Endothelial cell of umbilical vein (primary cell): Measurements from ENCODE around the gene XRRA1. TPM values are rescaled to one million over a fixed set of nuclear protein-coding genes. Genes with fewer than 3 reads are reported as not detected.

Experiments
- BruUV-seq: library from RNA; stranded (reverse); fragments of 400-500 nt; replicated peaks from 2 replicates; lab custom pipeline; 2021; lab: Mats Ljungman, UMichigan
- CTCF ChIA-PET: fragments of 300-600, 350-600 bp; sonication (Branson Sonifier 250); formaldehyde crosslinking; loops from one replicate; lab custom pipeline; 2021; ENCODE audit warnings: antibody characterized with exemption, inconsistent platforms; lab: Charles Lee
- POLR2A ChIA-PET: fragments of 300-600, 350-600 bp; sonication (Branson Sonifier 250); formaldehyde crosslinking; loops from one replicate; lab custom pipeline; 2021; ENCODE audit warnings: antibody characterized with exemption, inconsistent platforms; lab: Charles Lee
- DNase-seq: peaks from one replicate; pipeline ENCODE4 v3.0.0-alpha.2; 2011; ENCODE audit warnings: low read depth, low spot score
- FAIRE-seq: peaks from 2 replicates; lab custom pipeline; 2011; peaks lifted over from hg19 to GRCh38; lab: Jason Lieb, UNC
- H2AFZ ChIP-seq: 2 replicates; pipeline ENCODE4 v1.6.0; 2012; ENCODE audit warnings: low read depth, low read length, control low read depth, inconsistent platforms
- H3K27ac ChIP-seq: 2 replicates; pipeline ENCODE4 v1.5.1; 2011; ENCODE audit warnings: low read depth, mild to moderate bottlenecking, control low read depth, low read length, moderate library complexity; ENCODE audit not compliant: insufficient read depth
- H3K27me3 ChIP-seq, 2 experiments: 2 replicates each; pipeline versions ENCODE4 v1.6.0 to v1.6.1; 2011; ENCODE audit warnings: low read length in 2 of 2, mixed read lengths in 1 of 2; ENCODE audit not compliant: control insufficient read depth in 2 of 2, insufficient read depth in 2 of 2
- H3K36me3 ChIP-seq, 2 experiments: 2 replicates in 1 of 2; 3 replicates in 1 of 2; pipeline ENCODE4 v1.5.1; 2011; ENCODE audit warnings: low read length in 2 of 2, mild to moderate bottlenecking in 1 of 2, moderate library complexity in 1 of 2; ENCODE audit not compliant: control insufficient read depth in 2 of 2, insufficient read depth in 2 of 2; ENCODE audit errors: extremely low read depth in 1 of 2
- H3K4me1 ChIP-seq: 3 replicates; pipeline ENCODE4 v1.5.1; 2011; ENCODE audit warnings: mild to moderate bottlenecking, low read length; ENCODE audit not compliant: control insufficient read depth, insufficient read depth; ENCODE audit errors: extremely low read depth
- H3K4me2 ChIP-seq: 2 replicates; pipeline ENCODE4 v1.6.1; 2011; ENCODE audit warnings: low read length, control low read depth, mixed read lengths; ENCODE audit not compliant: insufficient read depth
- H3K4me3 ChIP-seq, 3 experiments: fragments of 200-600 bp in 1 of 3; sonication (generic), shearing (Covaris generic) in 1 of 3; replicated peaks in 1 of 3; 2 replicates each; pipeline ENCODE4 v1.5.1; 2011 to 2016; ENCODE audit warnings: control low read depth in 3 of 3, low read length in 3 of 3, mild to moderate bottlenecking in 2 of 3, inconsistent platforms in 1 of 3, low read depth in 1 of 3, moderate library complexity in 1 of 3; ENCODE audit not compliant: insufficient read depth in 1 of 3
- H3K79me2 ChIP-seq: 2 replicates; pipeline ENCODE4 v1.6.0; 2012; ENCODE audit warnings: low read length, inconsistent platforms; ENCODE audit not compliant: control insufficient read depth, insufficient read depth
- H3K9ac ChIP-seq: replicated peaks from 2 replicates; pipeline ENCODE3; 2011; ENCODE audit warnings: low read length, control low read depth; ENCODE audit not compliant: insufficient read depth; ENCODE audit errors: extremely low read depth
- H3K9me1 ChIP-seq: replicated peaks from 3 replicates; pipeline ENCODE4 v1.6.0; 2011; ENCODE audit warnings: mild to moderate bottlenecking, low read length; ENCODE audit not compliant: control insufficient read depth, insufficient read depth; ENCODE audit errors: extremely low read depth
- H3K9me3 ChIP-seq: replicated peaks from 2 replicates; pipeline ENCODE4 v1.5.1; 2012; ENCODE audit warnings: low read length, inconsistent platforms; ENCODE audit not compliant: control insufficient read depth, insufficient read depth
- H4K20me1 ChIP-seq: replicated peaks from 2 replicates; pipeline ENCODE3; 2011; ENCODE audit warnings: mild to moderate bottlenecking, low read length; ENCODE audit not compliant: control insufficient read depth, insufficient read depth; ENCODE audit errors: extremely low read depth
- EZH2 ChIP-seq: IDR thresholded peaks from 2 replicates; pipeline ENCODE4 v1.6.1; 2012; ENCODE audit warnings: borderline replicate concordance, low read depth, mild to moderate bottlenecking, moderate library complexity, low read length, inconsistent platforms; ENCODE audit not compliant: severe bottlenecking
- FOS ChIP-seq: IDR thresholded peaks from 2 replicates; pipeline ENCODE4 v1.6.1; 2011; ENCODE audit warnings: mild to moderate bottlenecking, low read length, moderate library complexity, borderline replicate concordance; ENCODE audit not compliant: insufficient read depth
- JUN ChIP-seq: IDR thresholded peaks from 2 replicates; pipeline ENCODE4 v1.6.1; 2011; ENCODE audit warnings: borderline replicate concordance, low read depth; ENCODE audit not compliant: insufficient read length, insufficient read depth
- MYC ChIP-seq: IDR thresholded peaks from one replicate; pipeline ENCODE4 v1.6.1; 2011; ENCODE audit warnings: mild to moderate bottlenecking, low read depth, low read length
- POLR2AphosphoS5 ChIP-seq: IDR thresholded peaks from 2 replicates; pipeline ENCODE4 v1.6.1; 2012; ENCODE audit warnings: low read depth, mild to moderate bottlenecking, control low read depth, low read length, moderate library complexity; ENCODE audit not compliant: insufficient read depth
- dilution Hi-C: fragments of 300-500 bp; cut with MboI; formaldehyde crosslinking; loops from one replicate; pipeline ENCODE4 v1.15.0; 2019; ENCODE audit warnings: low sequenced_read_pairs; ENCODE audit not compliant: extremely low pct_ligation_motif_present
- intact Hi-C: fragments of 100-400 bp; cut with micrococcal nuclease; formaldehyde crosslinking; loops from one replicate; pipeline ENCODE4 v1.10.0; 2022
- polyA plus RNA-seq, 4 experiments: library from polyadenylated mRNA; depleted of rRNA in 3 of 4; stranded (reverse) in 3 of 4; unstranded in 1 of 4; fragments of >200 nt; gene quantifications; 2 replicates each; pipeline versions ENCODE4 v1.2.1 to v1.2.3, GENCODE V29; 2011 to 2012; ENCODE audit warnings: missing spikeins in 1 of 4
- total RNA-seq: library from RNA; stranded (reverse); gene quantifications from 2 replicates; pipeline ENCODE4 v1.2.3, GENCODE V29; 2021
- TF ChIP-seq, protein P1 (sequence below): IDR thresholded peaks from 2 replicates; pipeline ENCODE4 v1.6.1; 2011; ENCODE audit not compliant: insufficient read depth, insufficient read length
- TF ChIP-seq, protein P2 (sequence below), 2 donors: IDR thresholded peaks; 1 replicate in 1 of 2; 2 replicates in 1 of 2; pipeline ENCODE4 v1.5.1; 2011; ENCODE audit warnings: low read length in 2 of 2, mild to moderate bottlenecking in 2 of 2, moderate library complexity in 2 of 2, control low read depth in 1 of 2, inconsistent platforms in 1 of 2, low read depth in 1 of 2; ENCODE audit not compliant: insufficient read depth in 1 of 2; ENCODE audit errors: extremely low read depth in 1 of 2

Gene XRRA1
- total and polyA plus RNA-seq, 2 donors (not counting 3 experiments of a cell fraction or from before 2014, with no cell fraction given), result 8.6 to 11.2 TPM

DNA sequence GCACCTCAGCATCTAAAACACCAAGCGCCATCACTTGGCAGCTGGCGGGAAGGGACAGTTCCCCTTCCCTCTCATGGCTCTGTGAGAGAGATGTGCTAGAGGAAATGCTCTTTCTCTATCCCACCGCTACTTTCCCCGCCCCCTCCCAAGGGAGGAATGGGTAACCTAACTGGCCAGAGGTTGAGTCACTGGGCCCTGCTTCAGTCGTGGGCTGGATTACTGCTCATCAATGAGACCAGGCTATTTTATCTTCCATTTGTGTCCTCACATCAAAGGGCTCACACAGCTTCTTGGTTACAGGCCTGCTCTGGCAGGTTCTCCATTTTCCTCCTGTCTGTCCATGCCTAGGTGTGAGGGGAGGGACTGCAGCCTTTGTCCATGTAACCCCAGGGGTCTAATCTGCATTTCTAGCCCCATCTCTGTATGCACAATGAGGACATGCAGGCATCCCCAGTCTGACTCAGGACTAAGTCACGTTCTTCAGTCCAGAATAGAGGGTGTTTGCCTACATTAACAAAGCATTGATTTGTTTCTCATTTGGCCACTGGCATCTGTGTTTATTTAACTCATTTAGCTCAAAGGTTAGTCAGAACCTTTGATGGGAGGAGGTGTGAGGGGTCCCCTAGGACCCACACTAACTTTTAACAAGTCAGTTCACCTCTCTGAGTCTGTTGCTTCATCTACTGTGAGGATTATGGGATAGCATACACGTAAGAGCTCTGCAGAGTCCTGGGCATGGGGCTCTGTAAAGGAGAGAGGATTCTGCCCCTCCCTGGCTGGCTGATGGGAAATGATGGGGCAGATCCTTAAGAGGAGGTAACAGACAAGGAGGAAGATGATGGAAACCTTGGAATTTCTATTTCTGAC, 99.1 kb downstream of the XRRA1 start:
- H3K27me3 ChIP-seq, result no peaks in the 10 kb centered on the region
- H3K4me2 ChIP-seq, result no peak overlapping the region
- FAIRE-seq (no peak), DNase-seq (no peak)
- ChIA-PET CTCF (no interaction called here), POLR2A (no interaction called here)
- no peak overlapping the region for H3K4me3 ChIP-seq
- no peaks in the 10 kb centered on the region for H4K20me1 ChIP-seq
- dilution Hi-C loops, result loop anchor here (25.0 kb wide), 1 partner anchor 137 kb away; no protein-coding TSS in a partner anchor
- no peak overlapping the region for H3K27ac ChIP-seq
- H2AFZ ChIP-seq, result no peak overlapping the region
- no peak overlapping the region for H3K9ac ChIP-seq
- no peaks in the 10 kb centered on the region for H3K9me1 ChIP-seq
- BruUV-seq, result no TSS peak
- H3K79me2 ChIP-seq, result no peaks in the 10 kb centered on the region
- H3K9me3 ChIP-seq, result no peaks in the 10 kb centered on the region
- peaks cover 0 to 16% of the 10 kb centered on the region in 2 experiments for H3K36me3 ChIP-seq
- peaks cover 12% of the 10 kb centered on the region for H3K4me1 ChIP-seq
- intact Hi-C loops, result no loop called here
- no peak for TF ChIP-seq FOS
- TF ChIP-seq POLR2AphosphoS5, result no peak
- no peak for TF ChIP-seq JUN
- no peak for TF ChIP-seq EZH2
- TF ChIP-seq, protein P1, sequence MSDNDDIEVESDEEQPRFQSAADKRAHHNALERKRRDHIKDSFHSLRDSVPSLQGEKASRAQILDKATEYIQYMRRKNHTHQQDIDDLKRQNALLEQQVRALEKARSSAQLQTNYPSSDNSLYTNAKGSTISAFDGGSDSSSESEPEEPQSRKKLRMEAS, result no peak
- TF ChIP-seq MYC, result no peak
- TF ChIP-seq, protein P2, sequence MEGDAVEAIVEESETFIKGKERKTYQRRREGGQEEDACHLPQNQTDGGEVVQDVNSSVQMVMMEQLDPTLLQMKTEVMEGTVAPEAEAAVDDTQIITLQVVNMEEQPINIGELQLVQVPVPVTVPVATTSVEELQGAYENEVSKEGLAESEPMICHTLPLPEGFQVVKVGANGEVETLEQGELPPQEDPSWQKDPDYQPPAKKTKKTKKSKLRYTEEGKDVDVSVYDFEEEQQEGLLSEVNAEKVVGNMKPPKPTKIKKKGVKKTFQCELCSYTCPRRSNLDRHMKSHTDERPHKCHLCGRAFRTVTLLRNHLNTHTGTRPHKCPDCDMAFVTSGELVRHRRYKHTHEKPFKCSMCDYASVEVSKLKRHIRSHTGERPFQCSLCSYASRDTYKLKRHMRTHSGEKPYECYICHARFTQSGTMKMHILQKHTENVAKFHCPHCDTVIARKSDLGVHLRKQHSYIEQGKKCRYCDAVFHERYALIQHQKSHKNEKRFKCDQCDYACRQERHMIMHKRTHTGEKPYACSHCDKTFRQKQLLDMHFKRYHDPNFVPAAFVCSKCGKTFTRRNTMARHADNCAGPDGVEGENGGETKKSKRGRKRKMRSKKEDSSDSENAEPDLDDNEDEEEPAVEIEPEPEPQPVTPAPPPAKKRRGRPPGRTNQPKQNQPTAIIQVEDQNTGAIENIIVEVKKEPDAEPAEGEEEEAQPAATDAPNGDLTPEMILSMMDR (IDR thresholded peaks at IDR 0.05; ENCODE audit: extremely low read depth in 1 of 2, insufficient read depth in 1 of 2, low read depth in 1 of 2, low read length in 2 of 2), result no peak
